ENCODE results near the gene SMIM24. TPM values are rescaled to one million over a fixed set of nuclear protein-coding genes. Genes with fewer than 3 reads are reported as not detected.
A peak's percentile ranks its signal among the peaks of the same experiment; 100 is the strongest.

The SMIM24 gene
- total and polyA plus RNA-seq, 2 experiments from 2014 or later = 5.0 to 21.5 TPM

DNA sequence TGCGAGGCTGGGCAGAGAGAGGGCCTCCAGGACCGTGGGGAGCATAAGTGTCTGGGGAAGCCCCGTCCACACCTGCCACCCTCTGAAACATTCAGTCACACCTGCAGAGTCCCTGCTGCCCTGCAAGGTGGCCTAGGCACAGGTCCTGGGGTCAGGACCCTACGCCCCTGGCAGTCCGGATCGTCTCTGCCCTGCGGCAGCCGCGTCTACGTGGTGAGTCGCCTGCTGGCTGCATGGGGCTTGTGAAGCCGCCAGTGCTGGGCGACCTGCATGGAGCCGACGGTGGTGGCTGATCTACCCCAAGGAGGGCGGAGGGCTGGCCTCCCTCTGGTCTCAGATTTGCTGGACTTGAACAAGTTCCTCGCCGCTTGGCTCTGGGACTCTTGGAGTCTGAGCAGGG, 38.8 kb upstream of the SMIM24 start:
- no peaks in the 10 kb centered on the region; the same call in 1 of the 3 replicates for H3K9me3 Mint-ChIP-seq
- no peak overlapping the region for H3K27ac Mint-ChIP-seq
- H3K9me2 ChIP-seq (ENCODE audit: insufficient read depth) = no peaks in the 10 kb centered on the region
- no peaks in the 10 kb centered on the region for H3K27me3 ChIP-seq (ENCODE audit: insufficient read depth)
- H4K20me1 ChIP-seq (replicated peaks; ENCODE audit: insufficient read depth) = no peaks in the 10 kb centered on the region; the same call in 1 of the 2 replicates
- no peak overlapping the region for H3K4me3 ChIP-seq
- peaks cover 9% of the 10 kb centered on the region for H3K36me3 Mint-ChIP-seq (ENCODE audit: low read depth)
- H3F3A ChIP-seq (replicated peaks; ENCODE audit: low read depth) = no peaks in the 10 kb centered on the region
- TF ChIP-seq EZH2 (IDR thresholded peaks at IDR 0.05; ENCODE audit: low read depth, unreplicated experiment) = no peak
- TF ChIP-seq, protein P1, sequence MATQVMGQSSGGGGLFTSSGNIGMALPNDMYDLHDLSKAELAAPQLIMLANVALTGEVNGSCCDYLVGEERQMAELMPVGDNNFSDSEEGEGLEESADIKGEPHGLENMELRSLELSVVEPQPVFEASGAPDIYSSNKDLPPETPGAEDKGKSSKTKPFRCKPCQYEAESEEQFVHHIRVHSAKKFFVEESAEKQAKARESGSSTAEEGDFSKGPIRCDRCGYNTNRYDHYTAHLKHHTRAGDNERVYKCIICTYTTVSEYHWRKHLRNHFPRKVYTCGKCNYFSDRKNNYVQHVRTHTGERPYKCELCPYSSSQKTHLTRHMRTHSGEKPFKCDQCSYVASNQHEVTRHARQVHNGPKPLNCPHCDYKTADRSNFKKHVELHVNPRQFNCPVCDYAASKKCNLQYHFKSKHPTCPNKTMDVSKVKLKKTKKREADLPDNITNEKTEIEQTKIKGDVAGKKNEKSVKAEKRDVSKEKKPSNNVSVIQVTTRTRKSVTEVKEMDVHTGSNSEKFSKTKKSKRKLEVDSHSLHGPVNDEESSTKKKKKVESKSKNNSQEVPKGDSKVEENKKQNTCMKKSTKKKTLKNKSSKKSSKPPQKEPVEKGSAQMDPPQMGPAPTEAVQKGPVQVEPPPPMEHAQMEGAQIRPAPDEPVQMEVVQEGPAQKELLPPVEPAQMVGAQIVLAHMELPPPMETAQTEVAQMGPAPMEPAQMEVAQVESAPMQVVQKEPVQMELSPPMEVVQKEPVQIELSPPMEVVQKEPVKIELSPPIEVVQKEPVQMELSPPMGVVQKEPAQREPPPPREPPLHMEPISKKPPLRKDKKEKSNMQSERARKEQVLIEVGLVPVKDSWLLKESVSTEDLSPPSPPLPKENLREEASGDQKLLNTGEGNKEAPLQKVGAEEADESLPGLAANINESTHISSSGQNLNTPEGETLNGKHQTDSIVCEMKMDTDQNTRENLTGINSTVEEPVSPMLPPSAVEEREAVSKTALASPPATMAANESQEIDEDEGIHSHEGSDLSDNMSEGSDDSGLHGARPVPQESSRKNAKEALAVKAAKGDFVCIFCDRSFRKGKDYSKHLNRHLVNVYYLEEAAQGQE (IDR thresholded peaks at IDR 0.05; ENCODE audit: unreplicated experiment) = no peak
- TF ChIP-seq NANOG (IDR thresholded peaks at IDR 0.05; ENCODE audit: borderline replicate concordance) = no peak
- TF ChIP-seq, protein P2, sequence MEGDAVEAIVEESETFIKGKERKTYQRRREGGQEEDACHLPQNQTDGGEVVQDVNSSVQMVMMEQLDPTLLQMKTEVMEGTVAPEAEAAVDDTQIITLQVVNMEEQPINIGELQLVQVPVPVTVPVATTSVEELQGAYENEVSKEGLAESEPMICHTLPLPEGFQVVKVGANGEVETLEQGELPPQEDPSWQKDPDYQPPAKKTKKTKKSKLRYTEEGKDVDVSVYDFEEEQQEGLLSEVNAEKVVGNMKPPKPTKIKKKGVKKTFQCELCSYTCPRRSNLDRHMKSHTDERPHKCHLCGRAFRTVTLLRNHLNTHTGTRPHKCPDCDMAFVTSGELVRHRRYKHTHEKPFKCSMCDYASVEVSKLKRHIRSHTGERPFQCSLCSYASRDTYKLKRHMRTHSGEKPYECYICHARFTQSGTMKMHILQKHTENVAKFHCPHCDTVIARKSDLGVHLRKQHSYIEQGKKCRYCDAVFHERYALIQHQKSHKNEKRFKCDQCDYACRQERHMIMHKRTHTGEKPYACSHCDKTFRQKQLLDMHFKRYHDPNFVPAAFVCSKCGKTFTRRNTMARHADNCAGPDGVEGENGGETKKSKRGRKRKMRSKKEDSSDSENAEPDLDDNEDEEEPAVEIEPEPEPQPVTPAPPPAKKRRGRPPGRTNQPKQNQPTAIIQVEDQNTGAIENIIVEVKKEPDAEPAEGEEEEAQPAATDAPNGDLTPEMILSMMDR (conservative IDR thresholded peaks at IDR 0.05; ENCODE audit: low read depth in 2 of 2) = no peak
- TF ChIP-seq ZNF331 (CRISPR knock-in tag; IDR thresholded peaks at IDR 0.05; ENCODE audit: low read depth) = no peak
- no peak for TF ChIP-seq POLR2AphosphoS5 (IDR thresholded peaks at IDR 0.05; ENCODE audit: low read depth)
- TF ChIP-seq EZH2phosphoT487 (IDR thresholded peaks at IDR 0.05; ENCODE audit: unreplicated experiment) = no peak
- no peak for TF ChIP-seq CREB1 (CRISPR knock-in tag; IDR thresholded peaks at IDR 0.05; ENCODE audit: low read depth)
- TF ChIP-seq ZNF114 (CRISPR knock-in tag; IDR thresholded peaks at IDR 0.05) = no peak
- TF ChIP-seq STAT1 (IDR thresholded peaks at IDR 0.05; ENCODE audit: unreplicated experiment) = no peak
- no peak for TF ChIP-seq JUNB (IDR thresholded peaks at IDR 0.05; ENCODE audit: unreplicated experiment)
- TF ChIP-seq, protein P3, sequence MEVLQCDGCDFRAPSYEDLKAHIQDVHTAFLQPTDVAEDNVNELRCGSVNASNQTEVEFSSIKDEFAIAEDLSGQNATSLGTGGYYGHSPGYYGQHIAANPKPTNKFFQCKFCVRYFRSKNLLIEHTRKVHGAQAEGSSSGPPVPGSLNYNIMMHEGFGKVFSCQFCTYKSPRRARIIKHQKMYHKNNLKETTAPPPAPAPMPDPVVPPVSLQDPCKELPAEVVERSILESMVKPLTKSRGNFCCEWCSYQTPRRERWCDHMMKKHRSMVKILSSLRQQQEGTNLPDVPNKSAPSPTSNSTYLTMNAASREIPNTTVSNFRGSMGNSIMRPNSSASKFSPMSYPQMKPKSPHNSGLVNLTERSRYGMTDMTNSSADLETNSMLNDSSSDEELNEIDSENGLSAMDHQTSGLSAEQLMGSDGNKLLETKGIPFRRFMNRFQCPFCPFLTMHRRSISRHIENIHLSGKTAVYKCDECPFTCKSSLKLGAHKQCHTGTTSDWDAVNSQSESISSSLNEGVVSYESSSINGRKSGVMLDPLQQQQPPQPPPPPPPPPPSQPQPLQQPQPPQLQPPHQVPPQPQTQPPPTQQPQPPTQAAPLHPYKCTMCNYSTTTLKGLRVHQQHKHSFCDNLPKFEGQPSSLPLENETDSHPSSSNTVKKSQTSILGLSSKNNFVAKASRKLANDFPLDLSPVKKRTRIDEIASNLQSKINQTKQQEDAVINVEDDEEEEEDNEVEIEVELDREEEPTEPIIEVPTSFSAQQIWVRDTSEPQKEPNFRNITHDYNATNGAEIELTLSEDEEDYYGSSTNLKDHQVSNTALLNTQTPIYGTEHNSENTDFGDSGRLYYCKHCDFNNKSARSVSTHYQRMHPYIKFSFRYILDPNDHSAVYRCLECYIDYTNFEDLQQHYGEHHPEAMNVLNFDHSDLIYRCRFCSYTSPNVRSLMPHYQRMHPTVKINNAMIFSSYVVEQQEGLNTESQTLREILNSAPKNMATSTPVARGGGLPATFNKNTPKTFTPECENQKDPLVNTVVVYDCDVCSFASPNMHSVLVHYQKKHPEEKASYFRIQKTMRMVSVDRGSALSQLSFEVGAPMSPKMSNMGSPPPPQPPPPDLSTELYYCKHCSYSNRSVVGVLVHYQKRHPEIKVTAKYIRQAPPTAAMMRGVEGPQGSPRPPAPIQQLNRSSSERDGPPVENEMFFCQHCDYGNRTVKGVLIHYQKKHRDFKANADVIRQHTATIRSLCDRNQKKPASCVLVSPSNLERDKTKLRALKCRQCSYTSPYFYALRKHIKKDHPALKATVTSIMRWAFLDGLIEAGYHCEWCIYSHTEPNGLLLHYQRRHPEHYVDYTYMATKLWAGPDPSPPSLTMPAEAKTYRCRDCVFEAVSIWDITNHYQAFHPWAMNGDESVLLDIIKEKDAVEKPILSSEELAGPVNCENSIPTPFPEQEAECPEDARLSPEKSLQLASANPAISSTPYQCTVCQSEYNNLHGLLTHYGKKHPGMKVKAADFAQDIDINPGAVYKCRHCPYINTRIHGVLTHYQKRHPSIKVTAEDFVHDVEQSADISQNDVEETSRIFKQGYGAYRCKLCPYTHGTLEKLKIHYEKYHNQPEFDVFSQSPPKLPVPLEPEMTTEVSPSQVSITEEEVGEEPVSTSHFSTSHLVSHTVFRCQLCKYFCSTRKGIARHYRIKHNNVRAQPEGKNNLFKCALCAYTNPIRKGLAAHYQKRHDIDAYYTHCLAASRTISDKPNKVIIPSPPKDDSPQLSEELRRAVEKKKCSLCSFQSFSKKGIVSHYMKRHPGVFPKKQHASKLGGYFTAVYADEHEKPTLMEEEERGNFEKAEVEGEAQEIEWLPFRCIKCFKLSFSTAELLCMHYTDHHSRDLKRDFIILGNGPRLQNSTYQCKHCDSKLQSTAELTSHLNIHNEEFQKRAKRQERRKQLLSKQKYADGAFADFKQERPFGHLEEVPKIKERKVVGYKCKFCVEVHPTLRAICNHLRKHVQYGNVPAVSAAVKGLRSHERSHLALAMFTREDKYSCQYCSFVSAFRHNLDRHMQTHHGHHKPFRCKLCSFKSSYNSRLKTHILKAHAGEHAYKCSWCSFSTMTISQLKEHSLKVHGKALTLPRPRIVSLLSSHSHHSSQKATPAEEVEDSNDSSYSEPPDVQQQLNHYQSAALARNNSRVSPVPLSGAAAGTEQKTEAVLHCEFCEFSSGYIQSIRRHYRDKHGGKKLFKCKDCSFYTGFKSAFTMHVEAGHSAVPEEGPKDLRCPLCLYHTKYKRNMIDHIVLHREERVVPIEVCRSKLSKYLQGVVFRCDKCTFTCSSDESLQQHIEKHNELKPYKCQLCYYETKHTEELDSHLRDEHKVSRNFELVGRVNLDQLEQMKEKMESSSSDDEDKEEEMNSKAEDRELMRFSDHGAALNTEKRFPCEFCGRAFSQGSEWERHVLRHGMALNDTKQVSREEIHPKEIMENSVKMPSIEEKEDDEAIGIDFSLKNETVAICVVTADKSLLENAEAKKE (CRISPR knock-in tag; IDR thresholded peaks at IDR 0.05) = no peak
- TF ChIP-seq, protein P4, sequence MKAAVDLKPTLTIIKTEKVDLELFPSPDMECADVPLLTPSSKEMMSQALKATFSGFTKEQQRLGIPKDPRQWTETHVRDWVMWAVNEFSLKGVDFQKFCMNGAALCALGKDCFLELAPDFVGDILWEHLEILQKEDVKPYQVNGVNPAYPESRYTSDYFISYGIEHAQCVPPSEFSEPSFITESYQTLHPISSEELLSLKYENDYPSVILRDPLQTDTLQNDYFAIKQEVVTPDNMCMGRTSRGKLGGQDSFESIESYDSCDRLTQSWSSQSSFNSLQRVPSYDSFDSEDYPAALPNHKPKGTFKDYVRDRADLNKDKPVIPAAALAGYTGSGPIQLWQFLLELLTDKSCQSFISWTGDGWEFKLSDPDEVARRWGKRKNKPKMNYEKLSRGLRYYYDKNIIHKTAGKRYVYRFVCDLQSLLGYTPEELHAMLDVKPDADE (IDR thresholded peaks at IDR 0.05) = no peak
- H3K4me3 Mint-ChIP-seq = no peak overlapping the region; the same call in 2 of the 3 replicates
- H2AFZ ChIP-seq = no peak overlapping the region
- H3K4me1 ChIP-seq (ENCODE audit: insufficient read depth) = peaks cover 29% of the 10 kb centered on the region
- no peaks in the 10 kb centered on the region for H3K36me3 ChIP-seq (ENCODE audit: insufficient read depth)
- peak overlapping the region; percentile 70; the same call in 1 of the 2 replicates for H3K4me2 ChIP-seq
- ATAC-seq (peak; percentile 14), DNase-seq (ENCODE audit: low spot score) (no peak)
- peaks cover 12% of the 10 kb centered on the region for H3K27me3 Mint-ChIP-seq (ENCODE audit: insufficient read depth, low read depth, poor library complexity)
- H3K27ac ChIP-seq (ENCODE audit: low read depth) = no peak overlapping the region
- H3K79me2 ChIP-seq (replicated peaks; ENCODE audit: insufficient read depth) = peaks cover 54% of the 10 kb centered on the region
- peaks cover 40% of the 10 kb centered on the region for H3K4me1 Mint-ChIP-seq

All from GM23338 (cell line).